Measurements from ENCODE around the gene GMPR.

The GMPR gene

GRCh38 chr6:16236009-16236501, 2.3 kb upstream of the GMPR start:
- Histone ChIP-seq H3K27ac (ENCODE audit: low read depth, low read length) (no peak overlapping the region), H3K4me3 (ENCODE audit: insufficient read depth, low read length, poor library complexity, severe bottlenecking) (no peak overlapping the region)

DNA sequence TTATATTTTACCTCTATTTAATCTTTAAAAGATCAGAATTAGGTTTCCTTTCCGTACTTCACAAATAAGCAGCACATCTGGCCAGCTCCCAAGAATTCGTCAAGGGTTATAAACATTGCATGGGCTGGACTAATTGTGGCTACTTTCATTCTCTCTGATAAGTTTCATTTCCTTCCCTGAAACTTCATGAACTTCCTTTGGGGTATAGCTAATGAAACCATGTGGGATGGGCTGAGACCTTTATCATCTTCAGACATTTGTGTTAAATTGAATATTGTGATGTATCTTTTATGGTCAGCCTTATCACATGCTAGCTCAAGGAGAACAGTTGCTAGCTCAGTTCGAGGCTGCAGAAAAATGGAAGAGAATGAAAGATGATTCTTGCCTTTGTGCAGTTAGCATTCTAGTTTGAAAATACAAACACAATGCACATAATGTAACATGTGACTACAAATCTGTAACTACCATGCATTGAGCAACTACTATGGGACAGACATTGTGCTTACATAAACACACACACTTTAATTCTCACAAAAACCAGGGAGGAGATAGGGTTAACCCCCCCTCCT, 1.7 kb upstream of the GMPR start:
- no peak overlapping the region for H3K4me2 ChIP-seq (ENCODE audit: low read depth, low read length, poor library complexity, severe bottlenecking)
- H3K9me3 ChIP-seq (ENCODE audit: insufficient read depth, low read length), result no peaks in the 10 kb centered on the region
- no peak overlapping the region for H2AFZ ChIP-seq (ENCODE audit: low read depth, low read length, severe bottlenecking)
- H3K36me3 ChIP-seq (ENCODE audit: low read length), result no peaks in the 10 kb centered on the region
- H3K9ac ChIP-seq (ENCODE audit: low read length), result no peak overlapping the region
- no peaks in the 10 kb centered on the region for H4K20me1 ChIP-seq (ENCODE audit: low read depth, low read length)
- H3K27me3 ChIP-seq (ENCODE audit: low read length), result no peaks in the 10 kb centered on the region
- H3K4me3 ChIP-seq (ENCODE audit: insufficient read depth, low read length, poor library complexity, severe bottlenecking), result no peak overlapping the region
- H3K9me2 ChIP-seq (replicated peaks; ENCODE audit: insufficient read depth, low read length), result no peaks in the 10 kb centered on the region
- H3K27ac ChIP-seq (ENCODE audit: low read depth, low read length), result no peak overlapping the region
- H3F3A ChIP-seq (ENCODE audit: insufficient read depth), result no peaks in the 10 kb centered on the region
- TF ChIP-seq, protein P1, sequence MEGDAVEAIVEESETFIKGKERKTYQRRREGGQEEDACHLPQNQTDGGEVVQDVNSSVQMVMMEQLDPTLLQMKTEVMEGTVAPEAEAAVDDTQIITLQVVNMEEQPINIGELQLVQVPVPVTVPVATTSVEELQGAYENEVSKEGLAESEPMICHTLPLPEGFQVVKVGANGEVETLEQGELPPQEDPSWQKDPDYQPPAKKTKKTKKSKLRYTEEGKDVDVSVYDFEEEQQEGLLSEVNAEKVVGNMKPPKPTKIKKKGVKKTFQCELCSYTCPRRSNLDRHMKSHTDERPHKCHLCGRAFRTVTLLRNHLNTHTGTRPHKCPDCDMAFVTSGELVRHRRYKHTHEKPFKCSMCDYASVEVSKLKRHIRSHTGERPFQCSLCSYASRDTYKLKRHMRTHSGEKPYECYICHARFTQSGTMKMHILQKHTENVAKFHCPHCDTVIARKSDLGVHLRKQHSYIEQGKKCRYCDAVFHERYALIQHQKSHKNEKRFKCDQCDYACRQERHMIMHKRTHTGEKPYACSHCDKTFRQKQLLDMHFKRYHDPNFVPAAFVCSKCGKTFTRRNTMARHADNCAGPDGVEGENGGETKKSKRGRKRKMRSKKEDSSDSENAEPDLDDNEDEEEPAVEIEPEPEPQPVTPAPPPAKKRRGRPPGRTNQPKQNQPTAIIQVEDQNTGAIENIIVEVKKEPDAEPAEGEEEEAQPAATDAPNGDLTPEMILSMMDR (IDR thresholded peaks at IDR 0.05; ENCODE audit: insufficient read depth, low read length, poor library complexity, severe bottlenecking), result no peak
- 0 out of 2 replicates have a peak, but pooled peaks have one; percentile 65 for TF ChIP-seq EZH2phosphoT487 (conservative IDR thresholded peaks at IDR 0.05; ENCODE audit: low read length)
- H3K79me2 ChIP-seq (ENCODE audit: insufficient read depth, low read length), result no peaks in the 10 kb centered on the region

More at GRCh38 chr6:16236009-16236501, 2.3 kb upstream of the GMPR start:
- Histone ChIP-seq H3K79me2 (ENCODE audit: insufficient read depth, low read length) (no peaks in the 10 kb centered on the region), H2AFZ (ENCODE audit: low read depth, low read length, severe bottlenecking) (no peak overlapping the region), H4K20me1 (ENCODE audit: low read depth, low read length) (no peaks in the 10 kb centered on the region), H3K36me3 (ENCODE audit: low read length) (no peaks in the 10 kb centered on the region), H3F3A (ENCODE audit: insufficient read depth) (no peaks in the 10 kb centered on the region), H3K9me2 (replicated peaks; ENCODE audit: insufficient read depth, low read length) (no peaks in the 10 kb centered on the region), H3K9ac (ENCODE audit: low read length) (no peak overlapping the region), H3K27me3 (ENCODE audit: low read length) (no peaks in the 10 kb centered on the region), H3K9me3 (ENCODE audit: insufficient read depth, low read length) (no peaks in the 10 kb centered on the region), H3K4me2 (ENCODE audit: low read depth, low read length, poor library complexity, severe bottlenecking) (no peak overlapping the region)
- TF ChIP-seq EZH2phosphoT487 (conservative IDR thresholded peaks at IDR 0.05; ENCODE audit: low read length), result no peak

DNA sequence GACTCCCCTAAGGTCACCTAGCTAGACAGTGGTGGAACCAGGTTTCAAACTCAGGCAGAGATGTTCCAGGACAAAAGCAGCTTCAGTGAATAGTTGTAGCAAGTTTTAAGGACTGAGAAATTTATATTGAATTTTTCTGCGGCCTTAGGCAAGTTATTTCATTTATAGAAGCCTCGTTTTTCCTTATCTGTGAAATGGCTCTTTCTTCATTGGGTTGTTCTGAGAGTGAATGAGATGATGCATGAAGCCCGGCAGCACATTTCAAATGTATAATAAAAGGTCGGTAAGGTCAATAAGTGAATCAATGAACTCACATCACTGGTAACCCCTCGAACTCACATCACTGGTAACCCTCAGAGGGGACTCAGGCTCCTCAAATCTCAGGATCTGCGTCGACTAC, 1.1 kb upstream of the GMPR start:
- no peak overlapping the region for H2AFZ ChIP-seq (ENCODE audit: low read depth, low read length, severe bottlenecking)
- H3K9me3 ChIP-seq (ENCODE audit: insufficient read depth, low read length), result no peaks in the 10 kb centered on the region
- no peak overlapping the region for H3K4me2 ChIP-seq (ENCODE audit: low read depth, low read length, poor library complexity, severe bottlenecking)
- no peaks in the 10 kb centered on the region for H3K79me2 ChIP-seq (ENCODE audit: insufficient read depth, low read length)
- no peaks in the 10 kb centered on the region for H3K36me3 ChIP-seq (ENCODE audit: low read length)
- H4K20me1 ChIP-seq (ENCODE audit: low read depth, low read length), result no peaks in the 10 kb centered on the region
- H3K27ac ChIP-seq (ENCODE audit: low read depth, low read length), result no peak overlapping the region
- no peak for TF ChIP-seq EZH2phosphoT487 (conservative IDR thresholded peaks at IDR 0.05; ENCODE audit: low read length)
- TF ChIP-seq, protein P1 (IDR thresholded peaks at IDR 0.05; ENCODE audit: insufficient read depth, low read length, poor library complexity, severe bottlenecking), result no peak
- no peak overlapping the region for H3K9ac ChIP-seq (ENCODE audit: low read length)
- H3K9me2 ChIP-seq (replicated peaks; ENCODE audit: insufficient read depth, low read length), result no peaks in the 10 kb centered on the region
- H3K27me3 ChIP-seq (ENCODE audit: low read length), result no peaks in the 10 kb centered on the region
- H3F3A ChIP-seq (ENCODE audit: insufficient read depth), result no peaks in the 10 kb centered on the region
- no peak overlapping the region for H3K4me3 ChIP-seq (ENCODE audit: insufficient read depth, low read length, poor library complexity, severe bottlenecking)

DNA sequence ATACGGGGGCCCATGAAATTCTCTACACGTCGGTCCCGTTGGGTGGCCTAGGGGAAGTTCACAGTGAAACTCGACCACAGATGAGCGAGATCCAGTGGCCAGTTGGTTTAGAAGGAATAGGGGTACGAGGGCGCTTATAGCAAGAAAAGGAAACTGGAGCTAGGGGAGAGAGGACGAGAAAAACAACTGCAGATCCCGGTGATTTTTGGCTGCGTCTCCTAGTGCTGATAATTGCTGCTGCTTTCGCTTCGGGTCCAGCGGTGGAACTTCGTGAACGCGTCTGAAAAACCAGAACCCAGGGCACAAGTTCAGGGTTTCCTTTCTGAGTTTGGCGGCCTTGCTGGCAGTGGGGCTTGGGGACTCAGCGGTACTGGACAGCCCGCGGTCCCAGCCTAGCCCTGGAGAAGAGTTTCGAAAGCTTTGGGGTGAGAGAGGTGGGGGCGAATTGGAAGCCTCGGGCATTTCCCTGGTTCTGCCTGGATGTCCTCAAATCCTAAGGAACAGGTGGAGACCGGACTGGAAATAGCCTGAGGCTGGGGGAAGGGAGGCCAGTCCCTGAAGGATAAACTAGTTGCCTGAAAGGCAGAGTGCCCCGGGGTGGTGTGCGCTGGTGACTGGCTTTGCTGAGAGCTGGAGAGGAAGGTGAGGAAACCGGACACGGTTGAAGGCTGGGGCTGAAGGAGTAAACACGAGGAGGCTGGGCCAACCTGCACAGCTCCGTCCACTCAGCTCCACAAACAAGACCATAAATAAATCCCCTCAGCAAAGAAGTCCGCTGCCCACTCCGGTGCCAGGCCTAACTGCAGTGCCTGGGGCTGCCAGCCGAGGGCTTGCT, 793 bp downstream of the GMPR start:
- Histone ChIP-seq H3F3A (ENCODE audit: insufficient read depth) (no peaks in the 10 kb centered on the region), H3K4me2 (ENCODE audit: low read depth, low read length, poor library complexity, severe bottlenecking) (peak overlapping the region; percentile 48), H3K36me3 (ENCODE audit: low read length) (no peaks in the 10 kb centered on the region), H3K27ac (ENCODE audit: low read depth, low read length) (no peak overlapping the region), H3K79me2 (ENCODE audit: insufficient read depth, low read length) (no peaks in the 10 kb centered on the region), H2AFZ (ENCODE audit: low read depth, low read length, severe bottlenecking) (no peak overlapping the region), H3K4me3 (ENCODE audit: insufficient read depth, low read length, poor library complexity, severe bottlenecking) (no peak overlapping the region), H3K27me3 (ENCODE audit: low read length) (no peaks in the 10 kb centered on the region), H3K9ac (ENCODE audit: low read length) (no peak overlapping the region), H3K9me3 (ENCODE audit: insufficient read depth, low read length) (no peaks in the 10 kb centered on the region), H4K20me1 (ENCODE audit: low read depth, low read length) (no peaks in the 10 kb centered on the region), H3K9me2 (replicated peaks; ENCODE audit: insufficient read depth, low read length) (no peaks in the 10 kb centered on the region)
- TF ChIP-seq, protein P1 (IDR thresholded peaks at IDR 0.05; ENCODE audit: insufficient read depth, low read length, poor library complexity, severe bottlenecking), result no peak
- no peak for TF ChIP-seq EZH2phosphoT487 (conservative IDR thresholded peaks at IDR 0.05; ENCODE audit: low read length)

Data from SU-DHL-6 (cell line).